ENCODE data around the gene GRB2.
A peak's percentile ranks its signal among the peaks of the same experiment; 100 is the strongest.

GRB2 gene

GRCh38 chr17:75428543-75429469 is 23.3 kb upstream of the GRB2 start:
- no peak overlapping the region for H3K4me3 ChIP-seq (ENCODE audit: control insufficient read depth, low read depth, low read length)
- peak; percentile 64 for DNase-seq (ENCODE audit: low read depth)
- TF ChIP-seq, protein P1, sequence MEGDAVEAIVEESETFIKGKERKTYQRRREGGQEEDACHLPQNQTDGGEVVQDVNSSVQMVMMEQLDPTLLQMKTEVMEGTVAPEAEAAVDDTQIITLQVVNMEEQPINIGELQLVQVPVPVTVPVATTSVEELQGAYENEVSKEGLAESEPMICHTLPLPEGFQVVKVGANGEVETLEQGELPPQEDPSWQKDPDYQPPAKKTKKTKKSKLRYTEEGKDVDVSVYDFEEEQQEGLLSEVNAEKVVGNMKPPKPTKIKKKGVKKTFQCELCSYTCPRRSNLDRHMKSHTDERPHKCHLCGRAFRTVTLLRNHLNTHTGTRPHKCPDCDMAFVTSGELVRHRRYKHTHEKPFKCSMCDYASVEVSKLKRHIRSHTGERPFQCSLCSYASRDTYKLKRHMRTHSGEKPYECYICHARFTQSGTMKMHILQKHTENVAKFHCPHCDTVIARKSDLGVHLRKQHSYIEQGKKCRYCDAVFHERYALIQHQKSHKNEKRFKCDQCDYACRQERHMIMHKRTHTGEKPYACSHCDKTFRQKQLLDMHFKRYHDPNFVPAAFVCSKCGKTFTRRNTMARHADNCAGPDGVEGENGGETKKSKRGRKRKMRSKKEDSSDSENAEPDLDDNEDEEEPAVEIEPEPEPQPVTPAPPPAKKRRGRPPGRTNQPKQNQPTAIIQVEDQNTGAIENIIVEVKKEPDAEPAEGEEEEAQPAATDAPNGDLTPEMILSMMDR (IDR thresholded peaks at IDR 0.05; ENCODE audit: control insufficient read depth, insufficient read depth, low read depth, low read length, missing control alignments): no peak

DNA sequence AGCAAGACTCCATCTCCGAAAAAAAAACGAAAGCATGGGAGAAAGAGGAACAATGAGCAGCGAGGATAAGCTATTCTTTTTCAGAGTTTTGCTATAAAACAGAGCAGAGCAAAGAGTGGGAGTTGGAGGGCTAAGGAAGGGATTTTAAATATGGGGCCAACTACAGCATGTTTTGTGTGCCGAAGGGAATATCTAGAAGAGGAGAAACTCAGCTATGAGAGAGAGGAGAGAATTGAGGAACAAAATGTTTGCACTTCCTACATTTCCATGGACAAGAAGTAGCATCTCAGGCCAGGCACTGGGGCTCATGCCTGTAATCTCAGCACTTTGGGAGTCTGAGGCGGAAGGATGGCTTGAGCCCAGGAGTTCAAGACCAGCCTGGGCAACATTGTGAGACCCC is 13.1 kb upstream of the GRB2 start:
- TF ChIP-seq, protein P1 (IDR thresholded peaks at IDR 0.05; ENCODE audit: control insufficient read depth, insufficient read depth, low read depth, low read length, missing control alignments): no peak
- H3K4me3 ChIP-seq (ENCODE audit: control insufficient read depth, low read depth, low read length): no peak overlapping the region
- no peak for DNase-seq (ENCODE audit: low read depth)

DNA sequence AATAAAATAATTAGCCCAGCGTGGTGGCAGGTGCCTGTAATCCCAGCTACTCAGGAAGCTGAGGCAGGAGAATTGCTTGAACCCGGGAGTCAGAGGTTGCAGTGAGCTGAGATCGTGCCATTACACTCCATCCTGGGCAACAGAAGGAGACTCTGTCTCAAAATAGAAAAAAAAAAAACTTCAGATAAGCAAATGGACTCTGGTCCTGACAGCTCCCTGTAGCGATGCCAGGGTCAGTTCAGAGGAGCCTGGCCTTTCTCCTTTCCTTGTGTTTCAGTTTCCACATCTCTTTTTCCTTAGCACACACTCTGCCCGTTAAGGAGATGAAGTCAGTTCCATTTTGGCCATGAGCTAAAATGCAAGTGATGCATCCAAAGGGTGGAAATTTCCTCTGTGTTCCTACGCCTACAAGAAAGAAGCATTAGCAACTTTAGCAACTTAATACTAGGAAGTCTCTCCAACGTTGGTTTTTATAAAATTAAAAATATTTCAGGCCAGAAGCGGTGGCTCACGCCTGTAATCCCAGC is 11.6 kb upstream of the GRB2 start:
- TF ChIP-seq, protein P1 (IDR thresholded peaks at IDR 0.05; ENCODE audit: control insufficient read depth, insufficient read depth, low read depth, low read length, missing control alignments): no peak
- DNase-seq (ENCODE audit: low read depth): no peak
- no peak overlapping the region for H3K4me3 ChIP-seq (ENCODE audit: control insufficient read depth, low read depth, low read length)

GRCh38 chr17:75416006-75416405 is 10.5 kb upstream of the GRB2 start:
- no peak overlapping the region for H3K4me3 ChIP-seq (ENCODE audit: control insufficient read depth, low read depth, low read length)
- no peak for DNase-seq (ENCODE audit: low read depth)
- TF ChIP-seq, protein P1 (IDR thresholded peaks at IDR 0.05; ENCODE audit: control insufficient read depth, insufficient read depth, low read depth, low read length, missing control alignments): no peak

GRCh38 chr17:75414488-75414887 is 9.0 kb upstream of the GRB2 start:
- TF ChIP-seq, protein P1 (IDR thresholded peaks at IDR 0.05; ENCODE audit: control insufficient read depth, insufficient read depth, low read depth, low read length, missing control alignments): no peak
- H3K4me3 ChIP-seq (ENCODE audit: control insufficient read depth, low read depth, low read length): no peak overlapping the region
- DNase-seq (ENCODE audit: low read depth): no peak

DNA sequence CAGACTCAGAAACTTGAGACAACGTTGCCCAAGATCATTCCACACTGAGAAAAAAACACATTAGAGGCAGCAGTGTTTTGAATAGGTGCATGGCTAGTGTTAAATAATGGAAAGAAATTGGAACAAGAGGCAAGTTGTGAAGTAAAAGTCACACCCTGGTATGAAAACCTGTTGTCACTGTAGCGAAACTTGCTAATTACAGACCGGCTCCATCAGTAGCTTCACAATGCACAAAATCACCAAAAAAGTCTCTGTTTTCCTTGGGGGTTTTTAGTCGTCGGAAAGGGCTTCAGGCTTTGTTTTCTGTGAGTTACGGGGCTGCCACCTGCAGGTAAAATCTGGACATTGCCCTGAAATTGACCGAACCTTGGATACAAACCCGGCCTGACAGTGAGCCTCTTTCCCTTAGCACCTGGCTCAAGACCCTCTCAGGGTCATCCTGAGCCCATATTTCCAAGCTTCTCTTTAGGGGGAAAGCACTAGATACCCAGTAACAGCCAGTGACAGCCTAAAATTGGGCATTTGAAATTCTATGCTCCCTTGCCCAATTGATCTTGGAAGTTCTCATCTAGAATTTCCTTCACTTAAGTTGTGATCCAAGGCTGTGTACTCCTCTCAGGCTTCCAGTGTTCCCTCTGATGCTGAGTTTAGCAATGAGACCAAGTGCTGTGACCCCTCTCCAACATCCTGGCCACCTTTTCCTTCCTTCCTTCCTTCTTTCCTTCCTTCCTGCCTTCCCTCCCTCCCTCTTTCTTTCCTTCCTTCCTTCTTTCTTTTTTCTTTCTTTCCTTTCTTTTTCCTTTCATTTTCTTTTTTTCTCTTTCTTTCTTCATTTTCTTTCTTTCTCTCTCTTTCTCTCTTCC is 7.2 kb upstream of the GRB2 start:
- TF ChIP-seq, protein P1 (IDR thresholded peaks at IDR 0.05; ENCODE audit: control insufficient read depth, insufficient read depth, low read depth, low read length, missing control alignments): peak; percentile 83
- DNase-seq (ENCODE audit: low read depth): no peak
- no peak overlapping the region for H3K4me3 ChIP-seq (ENCODE audit: control insufficient read depth, low read depth, low read length)
